Measurements from ENCODE around the gene FNIP1. TPM values are rescaled to one million over a fixed set of nuclear protein-coding genes. Genes with fewer than 3 reads are reported as not detected.

Gene FNIP1
- total and polyA plus RNA-seq, 9 of the 15 experiments (the other 6 are each of a cell fraction or from before 2014, with no cell fraction given) = 5.0 to 32.8 (median 18.4) TPM

DNA sequence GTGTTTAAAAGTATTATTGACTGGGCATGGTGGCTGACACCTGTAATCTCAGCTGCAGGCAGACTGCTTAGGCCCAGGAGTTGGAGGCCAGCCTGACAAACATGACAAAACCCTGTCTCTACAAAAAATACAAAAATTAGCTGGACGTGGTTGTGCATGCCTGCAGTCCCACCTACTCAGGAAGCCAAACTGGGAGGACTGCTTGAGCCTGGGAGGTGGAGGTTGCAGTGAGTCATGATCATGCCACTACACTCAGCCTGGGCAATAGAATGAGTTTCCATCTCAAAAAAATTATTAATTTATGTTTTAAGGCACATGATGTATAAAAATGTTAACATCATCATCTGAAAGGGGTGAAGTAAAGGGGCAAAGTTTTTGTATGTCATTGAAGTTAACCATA lies 49.7 kb upstream of the FNIP1 start:
- intact Hi-C loops (cut with micrococcal nuclease) = no loop called here
- POLR2A ChIA-PET = no interaction called here
- 0% methylated on average over 1 of the region's 1 CpG for WGBS (ENCODE audit: insufficient coverage, low coverage, missing lambda C conversion rate)

More for the DNA sequence above, 49.7 kb upstream of the FNIP1 start:
- H3K9me1 ChIP-seq (ENCODE audit: control insufficient read depth, insufficient read depth, low read length) = no peaks in the 10 kb centered on the region
- no peak overlapping the region for H3K27ac ChIP-seq (ENCODE audit: extremely low read depth, low read depth, low read length)
- CTCF ChIA-PET (ENCODE audit: low intra/inter-chr PET ratio) = no interaction called here
- no peaks in the 10 kb centered on the region for H3K4me1 ChIP-seq (replicated peaks in 1 of 2; ENCODE audit: control insufficient read depth in 2 of 2, insufficient read depth in 2 of 2, low read length in 2 of 2)
- no peak overlapping the region for H2AFZ ChIP-seq (ENCODE audit: low read depth, low read length)
- TF ChIP-seq ZBTB7A (IDR thresholded peaks at IDR 0.05; ENCODE audit: borderline replicate concordance, control insufficient read depth, low read depth, low read length) (no peak), CXXC5 (CRISPR knock-in tag; IDR thresholded peaks at IDR 0.05) (no peak), SMC3 (conservative IDR thresholded peaks at IDR 0.05; ENCODE audit: insufficient read depth, low read depth, low read length) (no peak), COPS2 (conservative IDR thresholded peaks at IDR 0.05) (no peak)
- TF ChIP-seq, protein P1, sequence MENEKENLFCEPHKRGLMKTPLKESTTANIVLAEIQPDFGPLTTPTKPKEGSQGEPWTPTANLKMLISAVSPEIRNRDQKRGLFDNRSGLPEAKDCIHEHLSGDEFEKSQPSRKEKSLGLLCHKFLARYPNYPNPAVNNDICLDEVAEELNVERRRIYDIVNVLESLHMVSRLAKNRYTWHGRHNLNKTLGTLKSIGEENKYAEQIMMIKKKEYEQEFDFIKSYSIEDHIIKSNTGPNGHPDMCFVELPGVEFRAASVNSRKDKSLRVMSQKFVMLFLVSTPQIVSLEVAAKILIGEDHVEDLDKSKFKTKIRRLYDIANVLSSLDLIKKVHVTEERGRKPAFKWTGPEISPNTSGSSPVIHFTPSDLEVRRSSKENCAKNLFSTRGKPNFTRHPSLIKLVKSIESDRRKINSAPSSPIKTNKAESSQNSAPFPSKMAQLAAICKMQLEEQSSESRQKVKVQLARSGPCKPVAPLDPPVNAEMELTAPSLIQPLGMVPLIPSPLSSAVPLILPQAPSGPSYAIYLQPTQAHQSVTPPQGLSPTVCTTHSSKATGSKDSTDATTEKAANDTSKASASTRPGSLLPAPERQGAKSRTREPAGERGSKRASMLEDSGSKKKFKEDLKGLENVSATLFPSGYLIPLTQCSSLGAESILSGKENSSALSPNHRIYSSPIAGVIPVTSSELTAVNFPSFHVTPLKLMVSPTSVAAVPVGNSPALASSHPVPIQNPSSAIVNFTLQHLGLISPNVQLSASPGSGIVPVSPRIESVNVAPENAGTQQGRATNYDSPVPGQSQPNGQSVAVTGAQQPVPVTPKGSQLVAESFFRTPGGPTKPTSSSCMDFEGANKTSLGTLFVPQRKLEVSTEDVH (IDR thresholded peaks at IDR 0.05; ENCODE audit: low read depth, partially characterized antibody) = no peak
- TF ChIP-seq, protein P2, sequence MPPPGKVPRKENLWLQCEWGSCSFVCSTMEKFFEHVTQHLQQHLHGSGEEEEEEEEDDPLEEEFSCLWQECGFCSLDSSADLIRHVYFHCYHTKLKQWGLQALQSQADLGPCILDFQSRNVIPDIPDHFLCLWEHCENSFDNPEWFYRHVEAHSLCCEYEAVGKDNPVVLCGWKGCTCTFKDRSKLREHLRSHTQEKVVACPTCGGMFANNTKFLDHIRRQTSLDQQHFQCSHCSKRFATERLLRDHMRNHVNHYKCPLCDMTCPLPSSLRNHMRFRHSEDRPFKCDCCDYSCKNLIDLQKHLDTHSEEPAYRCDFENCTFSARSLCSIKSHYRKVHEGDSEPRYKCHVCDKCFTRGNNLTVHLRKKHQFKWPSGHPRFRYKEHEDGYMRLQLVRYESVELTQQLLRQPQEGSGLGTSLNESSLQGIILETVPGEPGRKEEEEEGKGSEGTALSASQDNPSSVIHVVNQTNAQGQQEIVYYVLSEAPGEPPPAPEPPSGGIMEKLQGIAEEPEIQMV (tag; conservative IDR thresholded peaks at IDR 0.05; ENCODE audit: low read depth) = no peak
- H3K27me3 ChIP-seq (ENCODE audit: control insufficient read depth in 2 of 2, insufficient read depth in 2 of 2, low read length in 2 of 2) = no peaks in the 10 kb centered on the region
- no peak overlapping the region for H3K4me2 ChIP-seq (ENCODE audit: insufficient read depth, low read length)
- in situ Hi-C loops (cut with MboI) = no loop called here
- DNase-seq (ENCODE audit: extremely low read depth in 1 of 4, low spot score in 3 of 4) = no peak
- H3K9ac ChIP-seq (ENCODE audit: insufficient read depth in 1 of 2, low read depth in 2 of 2, low read length in 2 of 2) = no peak overlapping the region
- H3K79me2 ChIP-seq (ENCODE audit: control insufficient read depth, insufficient read depth, low read length) = no peaks in the 10 kb centered on the region
- no peaks in the 10 kb centered on the region for H3K9me3 ChIP-seq (replicated peaks; ENCODE audit: control insufficient read depth, insufficient read depth, low read depth, low read length)
- H4K20me1 ChIP-seq (replicated peaks; ENCODE audit: control insufficient read depth, insufficient read depth, low read length) = no peaks in the 10 kb centered on the region
- no peak for FAIRE-seq
- no TSS peak for BruUV-seq (replicated peaks)
- no peak overlapping the region for H3K4me3 ChIP-seq
- no peaks in the 10 kb centered on the region for H3K36me3 ChIP-seq (ENCODE audit: control insufficient read depth, insufficient read depth, low read length)
- ATAC-seq = no peak

All from K562 (cell line).